ENCODE data around the gene SLC2A3. TPM values are rescaled to one million over a fixed set of nuclear protein-coding genes. Genes with fewer than 3 reads are reported as not detected.
"Not testable (repeated sequence)": the region's sequence is repeated elsewhere in the genome, so short reads cannot be mapped to it uniquely, and the experiment has no call there.

SLC2A3 gene
- total RNA-seq, 2 donors from 2014 or later, result 4.1 to 21.2 TPM

DNA sequence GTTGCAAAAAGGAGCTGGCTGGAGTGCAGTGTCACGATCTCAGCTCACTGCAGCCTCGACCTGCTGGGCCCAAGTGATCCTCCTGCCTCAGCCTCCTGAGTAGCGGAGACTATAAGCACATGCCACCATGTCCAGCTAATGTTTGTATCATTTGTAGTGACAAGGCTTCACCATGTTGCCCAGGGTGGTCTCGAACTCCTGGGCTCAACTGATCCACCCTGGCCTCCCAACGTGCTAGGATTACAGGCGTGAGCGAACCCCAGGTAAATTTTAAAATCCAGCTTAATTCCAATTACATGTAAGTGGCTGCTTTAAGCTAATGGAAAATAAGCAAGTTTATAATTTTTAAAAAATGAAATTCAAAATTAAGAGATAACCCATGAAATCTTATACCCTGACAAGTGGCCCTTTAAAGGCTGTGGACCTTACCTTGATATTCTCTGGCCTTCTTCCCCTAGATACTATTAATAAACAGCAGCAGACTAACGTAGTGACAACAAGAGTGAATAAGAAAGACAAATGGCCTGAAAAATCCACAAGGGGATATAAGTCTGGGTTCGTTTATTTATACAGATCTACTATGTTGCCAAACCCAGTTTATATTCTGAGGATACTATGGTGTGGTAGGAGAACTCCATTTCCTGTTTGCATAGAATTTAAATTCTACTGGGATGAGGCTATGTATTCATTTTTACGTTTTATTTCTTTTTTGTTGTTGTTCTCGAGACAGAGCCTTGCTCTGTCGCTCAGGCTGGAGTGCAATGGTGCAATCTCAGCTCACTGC is 25.6 kb upstream of the SLC2A3 start:
- WGBS, result 90% methylated on average over 12 of the region's 12 CpGs
- H3K27ac ChIP-seq, result no peak overlapping the region

DNA sequence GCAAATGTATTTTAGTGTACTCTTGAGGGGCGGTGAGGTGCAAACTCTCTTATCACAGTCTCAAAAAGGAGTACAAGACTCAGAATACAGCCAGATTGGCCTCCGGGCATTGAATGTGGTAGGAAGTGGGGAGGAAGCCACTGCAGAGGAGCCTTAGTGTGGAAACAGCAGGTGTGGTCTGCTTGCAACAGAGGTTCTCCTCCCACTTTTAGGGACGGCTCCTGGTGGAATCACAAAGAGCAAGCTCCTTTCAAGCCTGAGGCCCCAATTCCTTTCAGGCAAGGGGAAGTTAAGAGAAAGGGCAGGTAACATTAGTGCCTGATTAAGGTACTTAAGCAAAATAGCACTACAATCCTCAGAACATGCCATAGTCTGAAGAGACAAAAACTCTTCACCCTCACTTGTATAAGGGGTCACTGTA is 23.7 kb upstream of the SLC2A3 start:
- WGBS, result 70% methylated on average over 3 of the region's 3 CpGs
- Histone ChIP-seq H3K27ac (no peak overlapping the region), H3K36me3 (no peaks in the 10 kb centered on the region), H3K4me1 (replicated peaks) (no peaks in the 10 kb centered on the region), H3K27me3 (replicated peaks; ENCODE audit: insufficient read depth) (no peaks in the 10 kb centered on the region), H3K4me3 (no peak overlapping the region), H3K9me3 (no peaks in the 10 kb centered on the region)
- TF ChIP-seq POLR2A (IDR thresholded peaks at IDR 0.05), result no peak
- TF ChIP-seq POLR2AphosphoS5 (IDR thresholded peaks at IDR 0.05), result no peak
- TF ChIP-seq, protein P1, sequence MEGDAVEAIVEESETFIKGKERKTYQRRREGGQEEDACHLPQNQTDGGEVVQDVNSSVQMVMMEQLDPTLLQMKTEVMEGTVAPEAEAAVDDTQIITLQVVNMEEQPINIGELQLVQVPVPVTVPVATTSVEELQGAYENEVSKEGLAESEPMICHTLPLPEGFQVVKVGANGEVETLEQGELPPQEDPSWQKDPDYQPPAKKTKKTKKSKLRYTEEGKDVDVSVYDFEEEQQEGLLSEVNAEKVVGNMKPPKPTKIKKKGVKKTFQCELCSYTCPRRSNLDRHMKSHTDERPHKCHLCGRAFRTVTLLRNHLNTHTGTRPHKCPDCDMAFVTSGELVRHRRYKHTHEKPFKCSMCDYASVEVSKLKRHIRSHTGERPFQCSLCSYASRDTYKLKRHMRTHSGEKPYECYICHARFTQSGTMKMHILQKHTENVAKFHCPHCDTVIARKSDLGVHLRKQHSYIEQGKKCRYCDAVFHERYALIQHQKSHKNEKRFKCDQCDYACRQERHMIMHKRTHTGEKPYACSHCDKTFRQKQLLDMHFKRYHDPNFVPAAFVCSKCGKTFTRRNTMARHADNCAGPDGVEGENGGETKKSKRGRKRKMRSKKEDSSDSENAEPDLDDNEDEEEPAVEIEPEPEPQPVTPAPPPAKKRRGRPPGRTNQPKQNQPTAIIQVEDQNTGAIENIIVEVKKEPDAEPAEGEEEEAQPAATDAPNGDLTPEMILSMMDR (IDR thresholded peaks at IDR 0.05), result no peak
- intact Hi-C loops (cut with DNase I), result loop anchor here (2.0 kb wide), 1 partner anchor 25 kb away; no protein-coding TSS in a partner anchor
- DNase-seq (ENCODE audit: low spot score), result no peak

More for the DNA sequence above, 25.6 kb upstream of the SLC2A3 start:
- intact Hi-C loops (cut with DNase I), result loop anchor here (2.0 kb wide), 1 partner anchor 27 kb away; no protein-coding TSS in a partner anchor
- Histone ChIP-seq H3K4me3 (no peak overlapping the region), H3K36me3 (no peaks in the 10 kb centered on the region), H3K4me1 (replicated peaks) (no peaks in the 10 kb centered on the region), H3K27me3 (replicated peaks; ENCODE audit: insufficient read depth) (no peaks in the 10 kb centered on the region), H3K9me3 (no peaks in the 10 kb centered on the region)
- TF ChIP-seq POLR2A (IDR thresholded peaks at IDR 0.05) (no peak), POLR2AphosphoS5 (IDR thresholded peaks at IDR 0.05) (no peak)
- TF ChIP-seq, protein P1 (IDR thresholded peaks at IDR 0.05), result no peak
- no peak for DNase-seq (ENCODE audit: low spot score)

DNA sequence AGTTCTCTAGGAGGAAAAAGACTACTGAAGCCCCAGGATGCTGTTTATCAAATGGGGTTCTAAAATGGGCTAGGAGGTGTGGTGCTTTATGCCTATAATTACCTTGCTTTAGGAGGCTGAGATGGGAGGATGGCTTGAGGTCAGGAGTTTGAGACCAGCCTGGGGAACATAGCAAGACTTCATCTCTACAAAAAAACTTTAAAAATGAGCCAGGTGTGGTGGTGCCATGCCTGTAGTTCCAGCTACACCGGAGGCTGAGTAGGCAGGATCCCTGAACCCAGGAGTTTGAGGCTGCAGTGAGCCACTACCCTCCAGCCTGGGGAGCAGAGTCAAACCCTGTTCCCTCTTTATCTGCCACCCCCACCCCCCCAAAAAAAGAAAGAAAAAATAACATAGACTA is 23.3 kb upstream of the SLC2A3 start:
- intact Hi-C loops (cut with DNase I), result no loop called here
- DNase-seq (ENCODE audit: low spot score), result no peak
- H3K4me3 ChIP-seq, result no peak overlapping the region
- H3K27ac ChIP-seq, result no peak overlapping the region
- no peaks in the 10 kb centered on the region for H3K9me3 ChIP-seq
- H3K36me3 ChIP-seq, result no peaks in the 10 kb centered on the region
- H3K27me3 ChIP-seq (replicated peaks; ENCODE audit: insufficient read depth), result no peaks in the 10 kb centered on the region
- 60% methylated on average over 1 of the region's 1 CpG for WGBS
- no peaks in the 10 kb centered on the region for H3K4me1 ChIP-seq (replicated peaks)
- TF ChIP-seq POLR2A (IDR thresholded peaks at IDR 0.05), result no peak
- TF ChIP-seq POLR2AphosphoS5 (IDR thresholded peaks at IDR 0.05), result no peak
- TF ChIP-seq, protein P1 (IDR thresholded peaks at IDR 0.05), result no peak

DNA sequence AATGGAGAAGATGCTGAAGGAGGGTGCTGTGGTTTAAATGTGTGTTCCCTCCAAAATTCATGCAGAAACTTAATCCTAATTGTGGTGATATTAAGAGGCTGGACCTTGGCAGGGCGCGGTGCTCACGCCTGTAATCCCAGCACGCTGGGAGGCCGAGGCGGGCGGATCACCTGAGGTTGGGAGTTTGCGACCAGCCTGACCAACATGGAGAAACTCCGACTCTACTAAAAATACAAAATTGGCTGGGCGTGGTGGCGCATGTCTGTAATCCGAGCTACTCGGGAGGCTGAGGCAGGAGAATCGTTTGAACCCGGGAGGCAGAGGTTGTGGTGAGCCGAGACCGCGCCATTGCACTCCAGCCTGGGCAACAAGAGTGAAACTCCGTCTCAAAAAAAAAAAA is 18.9 kb upstream of the SLC2A3 start:
- DNase-seq (ENCODE audit: low spot score); intact Hi-C loops (cut with DNase I); H3K27me3 ChIP-seq (replicated peaks; ENCODE audit: insufficient read depth); H3K36me3 ChIP-seq; H3K9me3 ChIP-seq; H3K4me1 ChIP-seq (replicated peaks); H3K27ac ChIP-seq; H3K4me3 ChIP-seq: not testable (repeated sequence)
- 96% methylated on average over 19 of the region's 19 CpGs for WGBS

DNA sequence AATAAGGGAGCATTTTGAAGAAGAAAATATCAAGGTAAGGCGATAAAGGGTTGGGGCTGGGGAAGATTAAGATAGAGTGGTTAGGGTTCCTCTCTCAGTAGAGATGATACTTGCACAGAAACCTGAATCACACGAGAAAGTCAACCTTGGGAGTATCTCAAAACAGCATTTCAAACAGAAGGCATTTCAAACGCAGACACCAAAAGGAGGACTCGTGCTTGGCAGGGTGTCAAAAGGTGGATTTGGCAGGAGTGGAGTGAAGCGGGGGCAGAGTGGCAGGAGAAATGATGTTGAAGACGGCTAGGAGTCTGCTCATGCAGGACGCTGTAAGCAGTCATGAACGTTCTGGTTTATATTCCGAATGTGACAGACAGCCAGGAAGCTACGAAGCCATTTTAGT is 18.4 kb upstream of the SLC2A3 start:
- 35% methylated on average over 9 of the region's 10 CpGs for WGBS
- H3K4me1 ChIP-seq (replicated peaks); DNase-seq (ENCODE audit: low spot score); H3K9me3 ChIP-seq; intact Hi-C loops (cut with DNase I); H3K27me3 ChIP-seq (replicated peaks; ENCODE audit: insufficient read depth); H3K4me3 ChIP-seq; H3K27ac ChIP-seq; H3K36me3 ChIP-seq: not testable (repeated sequence)

DNA sequence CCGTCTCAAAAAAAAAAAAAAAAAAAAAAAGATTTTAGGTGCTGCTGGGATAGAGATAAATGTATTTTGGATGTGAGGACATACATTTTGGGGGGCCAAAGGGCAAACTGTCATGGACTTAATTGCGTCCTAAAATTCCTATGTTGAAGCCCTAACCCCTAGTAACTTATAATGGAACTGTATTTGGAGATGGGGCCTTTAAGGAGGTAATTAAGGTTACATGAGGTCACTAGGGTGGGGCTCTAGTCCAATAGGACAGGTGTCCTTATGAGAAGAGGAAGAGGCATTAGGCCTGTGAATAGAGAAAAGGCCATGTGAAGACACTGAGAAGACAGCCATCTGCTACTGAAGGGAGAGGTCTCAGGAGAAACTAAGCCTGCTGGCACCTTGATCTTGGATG is 17.9 kb upstream of the SLC2A3 start:
- intact Hi-C loops (cut with DNase I); H3K27me3 ChIP-seq (replicated peaks; ENCODE audit: insufficient read depth); H3K27ac ChIP-seq; DNase-seq (ENCODE audit: low spot score); H3K4me1 ChIP-seq (replicated peaks); H3K4me3 ChIP-seq; H3K36me3 ChIP-seq; H3K9me3 ChIP-seq: not testable (repeated sequence)
- 97% methylated on average over 2 of the region's 2 CpGs for WGBS
